IMR-90 (cell line): ENCODE results near the gene FRYL. TPM values are rescaled to one million over a fixed set of nuclear protein-coding genes. Genes with fewer than 3 reads are reported as not detected.

Source experiments
- ATAC-seq: fragments of 200-7000 bp; cut with Tn5 transposase; 2 replicates; pipeline ENCODE4 v1.9.1; 2020; ENCODE audit warnings: low read depth, mild to moderate bottlenecking, moderate library complexity
- BruUV-seq: library from RNA; stranded (reverse); fragments of 400-500 nt; replicated peaks from 2 replicates; lab custom pipeline; 2021; lab: Mats Ljungman, UMichigan
- CTCF ChIA-PET: fragments of 300-600 bp; formaldehyde crosslinking; extraction: SDS; loops from one replicate; lab custom pipeline; 2021; ENCODE audit warnings: antibody characterized with exemption; lab: Yijun Ruan, JAX
- POLR2A ChIA-PET: fragments of 300-600 bp; sonication (Branson Sonifier 250); formaldehyde crosslinking; loops from one replicate; lab custom pipeline; 2022; ENCODE audit warnings: antibody characterized with exemption; ENCODE audit not compliant: unreplicated experiment; lab: Charles Lee
- DNase-seq: peaks from one replicate; pipeline ENCODE4 v3.0.0; 2013
- H2AFZ ChIP-seq: replicated peaks from 2 replicates; pipeline ENCODE3; 2013; ENCODE audit warnings: low read length, mild to moderate bottlenecking; ENCODE audit not compliant: poor library complexity
- H2AK5ac ChIP-seq: 2 replicates; pipeline ENCODE4 v1.6.1; 2013; ENCODE audit warnings: low read depth, low read length, inconsistent platforms
- H2AK9ac ChIP-seq: replicated peaks from 2 replicates; pipeline ENCODE3; 2013; ENCODE audit warnings: mild to moderate bottlenecking, low read depth, low read length, moderate library complexity; ENCODE audit not compliant: poor library complexity
- H2BK120ac ChIP-seq: 2 replicates; pipeline ENCODE4 v1.6.1; 2013; ENCODE audit warnings: low read depth, low read length, inconsistent platforms
- H2BK15ac ChIP-seq: 3 replicates; pipeline ENCODE4 v1.6.1; 2013; ENCODE audit warnings: low read depth, low read length, inconsistent platforms
- H2BK20ac ChIP-seq: 2 replicates; pipeline ENCODE4 v1.6.1; 2013; ENCODE audit warnings: low read depth, mild to moderate bottlenecking, inconsistent platforms, low read length, moderate library complexity
- H2BK5ac ChIP-seq: 2 replicates; pipeline ENCODE4 v1.6.1; 2013; ENCODE audit warnings: mild to moderate bottlenecking, low read depth, low read length, inconsistent platforms; ENCODE audit not compliant: poor library complexity, severe bottlenecking
- H3K14ac ChIP-seq: replicated peaks from 2 replicates; pipeline ENCODE4 v1.6.1; 2013; ENCODE audit warnings: low read depth, low read length, inconsistent platforms
- H3K18ac ChIP-seq: 2 replicates; pipeline ENCODE4 v1.6.1; 2013; ENCODE audit warnings: low read depth, low read length, control low read depth
- H3K23ac ChIP-seq: 2 replicates; pipeline ENCODE4 v1.6.1; 2013; ENCODE audit warnings: low read depth, low read length, inconsistent platforms
- H3K27ac ChIP-seq: 2 replicates; pipeline ENCODE4 v1.5.1; 2013; ENCODE audit warnings: mild to moderate bottlenecking, control low read depth, low read length; ENCODE audit not compliant: insufficient read depth
- H3K27me3 ChIP-seq: 2 replicates; pipeline ENCODE4 v1.6.1; 2013; ENCODE audit warnings: low read length; ENCODE audit not compliant: control insufficient read depth, insufficient read depth
- H3K36me3 ChIP-seq: 2 replicates; pipeline ENCODE4 v1.6.1; 2013; ENCODE audit warnings: low read length, mixed read lengths; ENCODE audit not compliant: control insufficient read depth, insufficient read depth
- H3K4ac ChIP-seq: 2 replicates; pipeline ENCODE4 v1.6.1; 2013; ENCODE audit warnings: low read depth, low read length, inconsistent platforms
- H3K4me1 ChIP-seq: 2 replicates; pipeline ENCODE4 v1.6.1; 2013; ENCODE audit warnings: low read length, mixed read lengths; ENCODE audit not compliant: control insufficient read depth, insufficient read depth
- H3K4me2 ChIP-seq: 2 replicates; pipeline ENCODE4 v1.6.1; 2013; ENCODE audit warnings: low read depth, mild to moderate bottlenecking, control low read depth, low read length, moderate library complexity
- H3K4me3 ChIP-seq: 2 replicates; pipeline ENCODE4 v1.5.1; 2013; ENCODE audit warnings: low read depth, mild to moderate bottlenecking, control low read depth, low read length, moderate library complexity; ENCODE audit not compliant: insufficient read depth
- H3K56ac ChIP-seq: 2 replicates; pipeline ENCODE4 v1.6.1; 2013; ENCODE audit warnings: low read length, inconsistent platforms; ENCODE audit not compliant: insufficient read depth; ENCODE audit errors: extremely low read depth
- H3K79me1 ChIP-seq, 2 experiments: 2 replicates each; pipeline ENCODE4 v1.6.1; 2013; ENCODE audit warnings: low read length in 2 of 2, inconsistent platforms in 1 of 2, low read depth in 1 of 2
- H3K9ac ChIP-seq: 2 replicates; pipeline ENCODE4 v1.6.1; 2013; ENCODE audit warnings: low read depth, low read length, control low read depth
- H3K9me1 ChIP-seq: 2 replicates; pipeline ENCODE4 v1.6.1; 2013; ENCODE audit warnings: low read length, inconsistent platforms; ENCODE audit not compliant: insufficient read depth
- H3K9me3 ChIP-seq: 2 replicates; pipeline ENCODE4 v1.6.1; 2013; ENCODE audit warnings: low read length; ENCODE audit not compliant: control insufficient read depth, insufficient read depth
- H4K20me1 ChIP-seq: 2 replicates; pipeline ENCODE4 v1.6.1; 2013; ENCODE audit warnings: low read length, inconsistent platforms; ENCODE audit not compliant: insufficient read depth
- H4K5ac ChIP-seq: 2 replicates; pipeline ENCODE4 v1.6.1; 2013; ENCODE audit warnings: mild to moderate bottlenecking, low read depth, low read length, control low read depth
- H4K8ac ChIP-seq, 2 experiments: 2 replicates each; pipeline ENCODE4 v1.6.1; 2013; ENCODE audit warnings: low read depth in 2 of 2, low read length in 2 of 2, control low read depth in 1 of 2, inconsistent platforms in 1 of 2
- H4K91ac ChIP-seq: 2 replicates; pipeline ENCODE4 v1.6.1; 2013; ENCODE audit warnings: low read depth, low read length, inconsistent platforms; ENCODE audit not compliant: insufficient read depth
- BHLHE40 ChIP-seq: fragments of 150-350 bp; IDR thresholded peaks from 2 replicates; pipeline ENCODE4 v1.6.1; 2016; ENCODE audit warnings: mild to moderate bottlenecking, low read depth, low read length
- CHD1 ChIP-seq: IDR thresholded peaks from 2 replicates; pipeline ENCODE4 v1.6.1; 2012; ENCODE audit warnings: low read depth, low read length, improper control_type of control experiment
- CTCF ChIP-seq: conservative IDR thresholded peaks from 2 replicates; pipeline ENCODE4 v1.5.1; 2012; ENCODE audit warnings: mild to moderate bottlenecking, low read depth, low read length, improper control_type of control experiment
- ELK1 ChIP-seq: fragments of 150-350 bp; IDR thresholded peaks from 2 replicates; pipeline ENCODE4 v1.6.1; 2016; ENCODE audit warnings: low read depth, mild to moderate bottlenecking, low read length, moderate library complexity, borderline replicate concordance
- FOS ChIP-seq: fragments of 150-350 bp; IDR thresholded peaks from 2 replicates; pipeline ENCODE4 v1.6.1; 2016; ENCODE audit warnings: low read depth, low read length
- MAFK ChIP-seq: IDR thresholded peaks from 2 replicates; pipeline ENCODE4 v1.6.1; 2012; ENCODE audit warnings: low read depth, low read length, improper control_type of control experiment
- MAZ ChIP-seq: IDR thresholded peaks from 2 replicates; pipeline ENCODE4 v1.6.1; 2012; ENCODE audit warnings: low read depth, mild to moderate bottlenecking, low read length, improper control_type of control experiment, moderate library complexity, borderline replicate concordance
- MXI1 ChIP-seq: IDR thresholded peaks from 2 replicates; pipeline ENCODE4 v1.6.1; 2012; ENCODE audit warnings: low read depth, mild to moderate bottlenecking, low read length, moderate library complexity, borderline replicate concordance
- NFE2L2 ChIP-seq: fragments of 150-350 bp; IDR thresholded peaks from 2 replicates; pipeline ENCODE4 v1.6.1; 2016; ENCODE audit warnings: low read depth, mild to moderate bottlenecking, low read length
- POLR2A ChIP-seq: IDR thresholded peaks from 2 replicates; pipeline ENCODE4 v1.6.1; 2012; ENCODE audit warnings: mild to moderate bottlenecking, low read depth, low read length
- RAD21 ChIP-seq: IDR thresholded peaks from 2 replicates; pipeline ENCODE4 v1.6.1; 2012; ENCODE audit warnings: low read length, improper control_type of control experiment
- RCOR1 ChIP-seq: IDR thresholded peaks from 2 replicates; pipeline ENCODE4 v1.6.1; 2012; ENCODE audit warnings: mild to moderate bottlenecking, low read length, improper control_type of control experiment; ENCODE audit not compliant: insufficient replicate concordance
- RFX5 ChIP-seq: IDR thresholded peaks from 2 replicates; pipeline ENCODE4 v1.8.0; 2012; ENCODE audit warnings: low read depth, mild to moderate bottlenecking, low read length, moderate library complexity
- WGBS, 2 experiments: methylation state at CpG; one replicate each; pipeline versions ENCODE4 v1.1.5 to v1.1.7; 2013; ENCODE audit warnings: missing lambda C conversion rate in 2 of 2; ENCODE audit not compliant: insufficient read length in 1 of 2; ENCODE audit errors: extremely low coverage in 2 of 2; 5-methylcytosine and 5-hydroxymethylcytosine counted together
- dilution Hi-C: fragments of 300-500 bp; cut with HindIII; formaldehyde crosslinking; loops from one replicate; pipeline ENCODE4 v1.14.3; 2018; ENCODE audit warnings: low sequenced_read_pairs; ENCODE audit not compliant: unreplicated experiment
- in situ Hi-C: fragments of 300-500 bp; cut with MboI; formaldehyde crosslinking; loops from 3 replicates; pipeline ENCODE4 v1.14.3; 2019; ENCODE audit warnings: low sequenced_read_pairs, inconsistent platforms, mixed read lengths
- intact Hi-C: fragments of 100-400 bp; cut with micrococcal nuclease; formaldehyde crosslinking; loops from 2 replicates; pipeline ENCODE4 v1.10.0; 2022
- polyA plus RNA-seq, 3 experiments: library from polyadenylated mRNA; depleted of rRNA; stranded (reverse); fragments of >200 nt; gene quantifications; 2 replicates each; pipeline ENCODE4 v1.2.3, GENCODE V29; 2012; ENCODE audit warnings: low replicate concordance in 1 of 3
- total RNA-seq: library from RNA; depleted of rRNA; stranded (reverse); fragments of >200 nt; gene quantifications from 2 replicates; pipeline ENCODE4 v1.2.3, GENCODE V29; 2012

FRYL gene
- total and polyA plus RNA-seq, 2 of the 4 experiments (the other 2 are of a cell fraction): 9.9 to 77.4 TPM

- Histone ChIP-seq H3K79me1 (peaks cover 35 to 49% of the 10 kb centered on the region in 2 experiments), H2BK20ac (no peak overlapping the region), H2BK15ac (no peak overlapping the region), H2AFZ (no peak overlapping the region), H3K4me3 (no peak overlapping the region), H3K23ac (no peak overlapping the region), H3K56ac (no peak overlapping the region), H3K4me2 (no peak overlapping the region), H4K91ac (no peak overlapping the region), H4K8ac (no peak overlapping the region), H2AK5ac (no peak overlapping the region), H2BK120ac (no peak overlapping the region), H3K18ac (no peak overlapping the region), H2BK5ac (no peak overlapping the region), H3K27me3 (no peaks in the 10 kb centered on the region), H3K9ac (no peak overlapping the region), H3K27ac (no peak overlapping the region), H3K4me1 (no peaks in the 10 kb centered on the region; the same call in 1 of the 2 replicates), H4K5ac (no peak overlapping the region), H3K36me3 (0 out of 2 replicates have a peak, but pooled peaks cover 1% of the 10 kb centered on the region), H3K14ac (no peak overlapping the region), H3K4ac (no peak overlapping the region), H2AK9ac (no peak overlapping the region), H3K9me3 (no peaks in the 10 kb centered on the region), H3K9me1 (no peaks in the 10 kb centered on the region), H4K20me1 (peaks cover 15% of the 10 kb centered on the region; the same call in 1 of the 2 replicates)
- TF ChIP-seq CHD1 (no peak), CTCF (no peak), POLR2A (no peak), ELK1 (no peak), BHLHE40 (no peak), MAZ (no peak), RCOR1 (no peak), RFX5 (no peak), MXI1 (no peak), MAFK (no peak), RAD21 (no peak), NFE2L2 (no peak), FOS (no peak)
- BruUV-seq: no TSS peak
- intact Hi-C loops: no loop called here
- dilution Hi-C loops: no loop called here
- ATAC-seq: no peak
- in situ Hi-C loops: no loop called here
- CTCF ChIA-PET: interaction anchor here (0.6 to 0.8 kb wide), 2 partner anchors 12 to 21 kb away, joined by 3 read pairs; no protein-coding TSS in a partner anchor
- no CpG with 5 or more reads among the region's 4 CpGs for WGBS, 2 experiments
- POLR2A ChIA-PET: no interaction called here
- DNase-seq: peak; percentile 17
Measured at GRCh38 chr4:48665555-48666186, 114.4 kb downstream of the FRYL start.
